ENCODE results near the gene TAF4B. TPM values are rescaled to one million over a fixed set of nuclear protein-coding genes. Genes with fewer than 3 reads are reported as not detected.
"Not testable (repeated sequence)": the region's sequence is repeated elsewhere in the genome, so short reads cannot be mapped to it uniquely, and the experiment has no call there.

Gene TAF4B
- polyA plus RNA-seq, 6 donors from 2014 or later, result 4.9 to 13.5 (median 11.4) TPM

- Mint-ChIP-seq H3K27me3 (no peaks in the 10 kb centered on the region), H3K9me3 (no peaks in the 10 kb centered on the region), H3K4me3 (no peak overlapping the region), H3K4me1 (peaks cover 3 to 11% (median 4%) of the 10 kb centered on the region in 3 donors), H3K27ac (no peak overlapping the region), H3K36me3 (peaks cover 6 to 11% of the 10 kb centered on the region in 2 donors)
- ATAC-seq (ENCODE audit: low read depth in 2 of 2), result no peak
- no peak for DNase-seq
Observed at GRCh38 chr18:26293982-26294381, 67.7 kb downstream of the TAF4B start.

GRCh38 chr18:26298107-26298506, 71.9 kb downstream of the TAF4B start:
- Mint-ChIP-seq H3K9me3 (no peaks in the 10 kb centered on the region), H3K36me3 (peaks cover 6 to 16% of the 10 kb centered on the region in 2 donors), H3K27ac (peak overlapping the region in 1 of 6 donors; percentile 57), H3K27me3 (no peaks in the 10 kb centered on the region), H3K4me1 (peaks cover 0 to 6% (median 5%) of the 10 kb centered on the region in 3 donors), H3K4me3 (no peak overlapping the region)
- DNase-seq (no peak), ATAC-seq (ENCODE audit: low read depth in 2 of 2) (no peak)

DNA sequence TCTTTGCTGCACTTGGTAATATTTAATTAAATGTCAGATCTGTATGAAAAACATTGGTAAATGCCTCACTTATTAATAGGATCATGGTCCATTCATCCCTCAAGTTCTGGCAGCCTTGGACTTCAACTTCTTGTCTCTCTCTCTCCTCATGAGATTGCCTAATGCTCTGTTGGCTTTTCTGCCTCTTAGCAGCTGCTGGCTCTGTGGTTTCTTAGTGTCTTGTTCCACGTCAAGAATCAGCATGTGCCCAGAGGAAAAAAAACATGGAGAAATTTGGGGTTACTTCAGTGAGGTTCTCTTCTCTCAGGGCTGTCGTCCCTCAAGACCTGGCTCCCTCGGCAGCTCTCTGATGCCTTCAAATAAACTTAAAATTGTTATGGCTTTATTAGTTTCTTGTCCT, 75.4 kb downstream of the TAF4B start:
- H3K36me3 Mint-ChIP-seq, result peaks cover 7 to 15% of the 10 kb centered on the region in 2 donors
- peaks cover 0 to 6% (median 5%) of the 10 kb centered on the region in 3 donors for H3K4me1 Mint-ChIP-seq
- peaks cover 0 to 1% (median 0%) of the 10 kb centered on the region in 7 donors for H3K9me3 Mint-ChIP-seq
- ATAC-seq (ENCODE audit: low read depth in 2 of 2) (no peak), DNase-seq (no peak)
- H3K27me3 Mint-ChIP-seq, result no peaks in the 10 kb centered on the region
- no peak overlapping the region for H3K4me3 Mint-ChIP-seq
- H3K27ac Mint-ChIP-seq, result no peak overlapping the region

DNA sequence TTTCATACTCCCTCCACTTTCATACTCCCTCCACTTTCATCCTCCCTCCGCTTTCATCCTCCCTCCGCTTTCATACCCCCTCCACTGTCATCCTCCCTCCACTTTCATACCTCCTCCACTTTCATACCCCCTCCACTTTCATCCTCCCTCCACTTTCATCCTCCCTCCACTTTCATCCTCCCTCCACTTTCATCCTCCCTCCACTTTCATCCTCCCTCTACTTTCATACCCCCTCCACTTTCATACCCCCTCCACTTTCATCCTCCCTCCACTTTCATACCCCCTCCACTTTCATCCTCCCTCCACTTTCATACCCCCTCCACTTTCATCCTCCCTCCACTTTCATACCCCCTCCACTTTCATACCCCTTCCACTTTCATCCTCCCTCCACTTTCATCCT, 77.0 kb downstream of the TAF4B start:
- H3K27me3 Mint-ChIP-seq; H3K4me3 Mint-ChIP-seq; H3K4me1 Mint-ChIP-seq; ATAC-seq (ENCODE audit: low read depth in 2 of 2); DNase-seq; H3K9me3 Mint-ChIP-seq: not testable (repeated sequence)
- H3K27ac Mint-ChIP-seq, result peak overlapping the region in 1 of 6 donors; percentile 42
- H3K36me3 Mint-ChIP-seq, result peaks cover 11 to 17% of the 10 kb centered on the region in 2 donors

DNA sequence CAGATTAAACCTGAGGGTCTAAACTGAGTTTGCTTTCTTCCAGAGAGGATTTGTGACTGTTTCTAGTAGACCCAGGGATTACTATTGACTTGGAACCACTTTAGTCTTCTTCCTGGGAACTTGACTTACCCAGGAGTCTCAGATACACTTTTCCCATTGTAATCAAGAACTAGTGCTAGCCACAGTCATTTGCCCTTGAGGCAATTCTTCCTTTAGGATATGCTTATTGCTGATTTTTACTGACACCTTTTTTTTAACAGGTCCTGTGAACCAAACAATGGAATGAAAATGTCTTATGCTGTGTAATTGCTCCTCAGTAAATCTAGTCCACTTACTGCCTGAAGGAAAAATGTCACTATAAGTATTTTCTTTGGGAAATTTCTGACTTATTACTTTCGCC, 78.3 kb downstream of the TAF4B start:
- H3K9me3 Mint-ChIP-seq, result peaks cover 0 to 1% (median 0%) of the 10 kb centered on the region in 7 donors
- H3K36me3 Mint-ChIP-seq, result peaks cover 14 to 19% of the 10 kb centered on the region in 2 donors
- no peak overlapping the region for H3K4me3 Mint-ChIP-seq
- H3K4me1 Mint-ChIP-seq, result peaks cover 0 to 3% (median 0%) of the 10 kb centered on the region in 3 donors
- H3K27me3 Mint-ChIP-seq, result no peaks in the 10 kb centered on the region
- ATAC-seq (ENCODE audit: low read depth in 2 of 2) (no peak), DNase-seq (no peak)
- H3K27ac Mint-ChIP-seq, result no peak overlapping the region

- H3K4me3 Mint-ChIP-seq, result no peak overlapping the region
Observed at GRCh38 chr18:26307161-26307773, 81.0 kb downstream of the TAF4B start.

DNA sequence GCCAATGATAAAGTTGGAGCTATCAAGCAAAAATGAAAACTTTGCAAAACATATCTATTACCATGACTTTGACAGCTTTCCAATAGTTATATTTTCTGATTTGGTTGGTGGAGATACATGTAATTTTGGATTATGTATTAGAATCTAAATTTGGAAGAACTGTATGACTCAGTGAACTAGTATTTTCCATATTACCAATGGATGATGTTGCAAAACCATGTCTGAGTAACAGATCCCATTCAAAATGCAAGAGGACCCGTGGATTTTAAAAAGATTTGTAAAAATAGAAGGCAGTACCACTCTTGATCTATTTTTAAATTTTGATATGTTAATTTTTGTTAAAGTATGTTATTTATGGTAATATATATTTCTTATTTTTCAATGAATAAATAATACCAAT, 83.0 kb downstream of the TAF4B start:
- Mint-ChIP-seq H3K27ac (no peak overlapping the region), H3K4me3 (no peak overlapping the region), H3K27me3 (no peaks in the 10 kb centered on the region), H3K36me3 (peaks cover 7 to 18% of the 10 kb centered on the region in 2 donors), H3K4me1 (no peaks in the 10 kb centered on the region), H3K9me3 (no peaks in the 10 kb centered on the region)
- ATAC-seq (ENCODE audit: low read depth in 2 of 2) (no peak), DNase-seq (no peak)

More at GRCh38 chr18:26307161-26307773, 81.0 kb downstream of the TAF4B start:
- Mint-ChIP-seq H3K4me1 (no peaks in the 10 kb centered on the region), H3K36me3 (peaks cover 14 to 21% of the 10 kb centered on the region in 2 donors), H3K27ac (no peak overlapping the region), H3K9me3 (peaks cover 0 to 1% (median 0%) of the 10 kb centered on the region in 7 donors), H3K27me3 (no peaks in the 10 kb centered on the region)
- ATAC-seq (ENCODE audit: low read depth in 2 of 2) (no peak), DNase-seq (no peak)

DNA sequence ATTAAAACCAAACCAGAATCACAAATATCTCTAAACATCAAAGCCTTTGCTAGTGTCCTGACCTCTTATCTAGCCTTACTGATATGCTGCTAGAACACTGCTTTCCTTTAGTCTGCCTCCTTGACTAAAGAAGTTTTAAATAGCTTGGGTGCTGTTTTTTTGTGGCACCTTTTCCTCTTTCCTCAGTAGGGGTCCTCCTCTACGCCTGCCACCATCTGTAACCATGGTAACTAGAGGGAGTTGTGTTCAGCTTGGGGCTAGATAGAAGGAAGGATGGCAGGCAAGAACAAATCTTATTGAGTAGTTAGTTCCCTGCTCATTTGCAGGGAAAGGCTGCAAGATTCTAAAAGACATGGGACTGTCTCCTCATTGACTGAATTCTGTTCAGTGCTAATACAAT, 86.0 kb downstream of the TAF4B start:
- peak overlapping the region in 2 of 6 donors; percentile 2 to 18 for H3K27ac Mint-ChIP-seq
- ATAC-seq (ENCODE audit: low read depth in 2 of 2) (no peak), DNase-seq (no peak)
- peaks cover 7 to 19% of the 10 kb centered on the region in 2 donors for H3K36me3 Mint-ChIP-seq
- H3K9me3 Mint-ChIP-seq, result no peaks in the 10 kb centered on the region
- no peak overlapping the region for H3K4me3 Mint-ChIP-seq
- no peaks in the 10 kb centered on the region for H3K4me1 Mint-ChIP-seq
- H3K27me3 Mint-ChIP-seq, result no peaks in the 10 kb centered on the region

DNA sequence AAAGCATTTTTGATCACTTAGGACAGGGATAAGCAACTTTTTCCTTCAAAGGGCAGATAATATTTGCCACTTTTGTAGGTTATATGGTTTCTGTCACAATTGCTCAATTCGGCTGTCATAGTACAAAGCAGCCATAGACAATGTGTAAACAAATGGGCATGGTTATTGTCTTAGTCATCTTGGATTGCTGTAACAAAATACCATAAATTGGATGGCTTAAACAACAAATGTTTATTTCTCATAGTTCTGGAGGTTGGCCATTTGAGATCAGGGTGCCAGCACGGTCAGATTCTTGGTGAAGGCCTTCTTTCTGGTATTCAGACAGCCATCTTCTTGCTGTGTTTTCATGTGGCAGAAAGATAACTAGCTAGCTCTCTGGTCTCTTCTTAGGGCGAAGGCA, 91.2 kb downstream of the TAF4B start:
- Mint-ChIP-seq H3K27ac (peak overlapping the region in 1 of 6 donors; percentile 39), H3K4me1 (no peaks in the 10 kb centered on the region), H3K27me3 (no peaks in the 10 kb centered on the region), H3K36me3 (peaks cover 3 to 19% of the 10 kb centered on the region in 2 donors), H3K9me3 (peaks cover 0 to under 1% (median 0%) of the 10 kb centered on the region in 7 donors), H3K4me3 (no peak overlapping the region)
- no peak for DNase-seq
- no peak for ATAC-seq (ENCODE audit: low read depth in 2 of 2)

DNA sequence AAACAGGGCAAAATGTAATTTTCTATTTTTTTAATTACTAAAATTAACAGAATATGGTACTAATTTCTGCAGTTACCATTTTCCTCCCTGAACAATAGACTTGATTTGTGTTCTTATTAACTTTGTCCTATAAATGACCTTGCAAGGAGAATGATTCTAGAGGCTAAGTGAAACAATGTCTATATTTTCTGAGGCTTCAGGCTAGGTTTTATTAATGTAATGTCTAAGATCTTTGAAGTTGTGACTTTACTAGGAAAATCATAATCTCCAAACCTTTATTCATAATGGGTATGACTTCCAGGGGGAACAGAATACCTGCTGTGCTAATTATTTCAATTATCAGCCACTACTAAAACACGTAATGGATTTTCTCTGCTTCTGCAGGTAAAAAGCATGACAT, 94.4 kb downstream of the TAF4B start:
- Mint-ChIP-seq H3K4me3 (no peak overlapping the region), H3K9me3 (peaks cover 0 to 2% (median 0%) of the 10 kb centered on the region in 7 donors), H3K36me3 (peaks cover 22 to 32% of the 10 kb centered on the region in 2 donors), H3K27ac (no peak overlapping the region), H3K4me1 (peaks cover 0 to 3% (median 0%) of the 10 kb centered on the region in 3 donors), H3K27me3 (no peaks in the 10 kb centered on the region)
- DNase-seq (no peak), ATAC-seq (ENCODE audit: low read depth in 2 of 2) (no peak)

DNA sequence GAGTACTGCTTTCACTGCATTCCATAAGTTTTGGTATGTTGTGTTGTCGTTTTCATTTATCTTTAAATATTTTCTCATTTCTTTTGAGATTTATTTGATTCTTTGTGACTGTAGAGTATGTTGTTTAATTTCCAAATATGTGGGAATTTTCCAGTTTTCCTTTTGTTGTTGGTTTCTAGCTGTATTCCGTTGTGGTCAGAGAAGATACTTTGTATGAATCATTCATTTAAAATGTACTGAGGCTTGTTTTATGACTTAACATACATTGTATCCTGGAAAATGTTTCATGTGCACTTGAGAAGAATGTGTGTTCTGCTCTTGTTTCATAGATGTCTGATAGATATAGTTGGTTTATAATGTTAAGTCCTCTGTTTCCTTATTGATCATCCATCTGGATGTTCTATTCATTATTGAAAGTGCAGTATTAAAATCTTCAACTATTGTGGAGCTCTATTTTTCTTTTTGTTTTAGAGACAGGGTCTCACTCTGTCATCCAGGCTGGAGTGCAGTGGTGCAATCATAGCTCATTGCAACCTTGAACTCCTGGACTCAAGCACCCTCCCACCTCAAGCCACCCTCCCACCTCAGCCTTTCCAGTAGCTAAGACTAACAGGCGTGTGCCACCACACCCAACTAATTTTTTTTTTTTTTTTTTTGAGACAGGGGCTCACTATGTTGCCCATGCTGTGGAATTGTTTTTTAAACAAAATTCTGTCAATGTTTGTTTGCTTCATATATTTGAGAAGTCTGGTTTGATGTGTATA, 96.8 kb downstream of the TAF4B start:
- peaks cover 0 to 3% (median 0%) of the 10 kb centered on the region in 3 donors for H3K4me1 Mint-ChIP-seq
- H3K27ac Mint-ChIP-seq, result peak overlapping the region in 1 of 6 donors; percentile 2
- no peak for DNase-seq
- peaks cover 30 to 43% of the 10 kb centered on the region in 2 donors for H3K36me3 Mint-ChIP-seq
- ATAC-seq (ENCODE audit: low read depth in 2 of 2), result no peak
- H3K9me3 Mint-ChIP-seq, result peaks cover 0 to 2% (median 0%) of the 10 kb centered on the region in 7 donors
- H3K27me3 Mint-ChIP-seq, result no peaks in the 10 kb centered on the region
- H3K4me3 Mint-ChIP-seq, result no peak overlapping the region

DNA sequence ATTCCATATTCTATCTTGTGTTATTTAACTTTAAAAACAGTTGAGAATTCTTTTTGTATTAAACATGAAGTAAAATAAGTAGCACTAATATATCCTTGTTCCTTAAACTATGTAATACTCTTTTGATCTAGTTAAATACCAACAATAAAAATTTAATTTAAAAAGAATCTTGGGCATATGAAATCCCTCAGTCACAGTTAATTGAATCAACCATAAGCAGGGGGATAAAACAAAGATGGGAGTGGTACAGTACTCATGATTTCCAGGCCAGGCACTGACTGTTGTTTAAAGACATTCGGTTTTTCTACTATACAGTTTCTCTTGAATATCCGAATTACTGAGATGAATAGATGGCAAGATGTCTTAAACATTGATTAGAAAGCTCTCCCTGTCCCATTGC, 99.5 kb downstream of the TAF4B start:
- Mint-ChIP-seq H3K27ac (no peak overlapping the region), H3K36me3 (peaks cover 30 to 43% of the 10 kb centered on the region in 2 donors), H3K27me3 (no peaks in the 10 kb centered on the region), H3K4me3 (no peak overlapping the region), H3K4me1 (peaks cover 0 to 3% (median 0%) of the 10 kb centered on the region in 3 donors), H3K9me3 (peaks cover 0 to 2% (median 0%) of the 10 kb centered on the region in 7 donors)
- DNase-seq, result no peak
- no peak for ATAC-seq (ENCODE audit: low read depth in 2 of 2)

DNA sequence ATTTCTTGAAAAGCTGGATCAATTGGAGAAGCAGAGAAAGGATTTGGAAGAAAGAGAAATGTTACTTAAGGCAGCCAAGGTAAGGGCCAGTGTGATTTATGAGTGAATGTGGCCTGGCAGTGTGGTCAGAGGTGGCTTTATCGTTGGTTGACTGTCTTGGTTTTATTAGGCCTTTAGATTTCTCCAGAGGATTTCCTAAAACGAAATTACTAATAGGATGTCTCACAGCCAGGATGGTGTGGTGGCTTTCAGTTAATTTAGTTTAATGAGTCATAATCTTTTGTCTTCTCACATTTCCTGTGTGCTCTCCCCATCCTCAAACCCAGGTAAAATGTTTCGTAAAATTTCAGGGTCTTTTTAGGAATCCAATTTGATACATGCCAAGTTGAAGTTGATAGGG, 100.8 kb downstream of the TAF4B start:
- Mint-ChIP-seq H3K36me3 (peaks cover 30 to 37% of the 10 kb centered on the region in 2 donors), H3K27ac (peak overlapping the region in 2 of 6 donors; percentile 1 to 15), H3K9me3 (peaks cover 0 to 2% (median 0%) of the 10 kb centered on the region in 7 donors), H3K27me3 (no peaks in the 10 kb centered on the region), H3K4me3 (no peak overlapping the region), H3K4me1 (peaks cover 0 to 3% (median 0%) of the 10 kb centered on the region in 3 donors)
- no peak for ATAC-seq (ENCODE audit: low read depth in 2 of 2)
- no peak for DNase-seq

- H3K27ac Mint-ChIP-seq, result no peak overlapping the region
- no peaks in the 10 kb centered on the region for H3K27me3 Mint-ChIP-seq
- no peaks in the 10 kb centered on the region for H3K9me3 Mint-ChIP-seq
- no peaks in the 10 kb centered on the region for H3K4me1 Mint-ChIP-seq
- peaks cover 0 to 14% of the 10 kb centered on the region in 2 donors for H3K36me3 Mint-ChIP-seq
- no peak overlapping the region for H3K4me3 Mint-ChIP-seq
- no peak for DNase-seq
- ATAC-seq (ENCODE audit: low read depth in 2 of 2), result no peak
Observed at GRCh38 chr18:26332991-26333390, 106.7 kb downstream of the TAF4B start.
